HepG2 (cell line): Measurements from ENCODE around the gene ELOVL2. TPM values are rescaled to one million over a fixed set of nuclear protein-coding genes. Genes with fewer than 3 reads are reported as not detected.

Experiments
- ATAC-seq: fragments of 200-7000 bp; cut with Tn5 transposase; 3 replicates; pipeline ENCODE4 v1.9.1; 2020; ENCODE audit warnings: mild to moderate bottlenecking, moderate library complexity
- BruUV-seq: library from RNA; stranded (reverse); fragments of 400-500 nt; replicated peaks from 2 replicates; lab custom pipeline; 2021; lab: Mats Ljungman, UMichigan
- CTCF ChIA-PET: fragments of 300-600 bp; formaldehyde crosslinking; extraction: SDS; loops from one replicate; lab custom pipeline; 2021; ENCODE audit warnings: low total read pairs, inconsistent platforms, low intra/inter-chr PET ratio; lab: Yijun Ruan, JAX
- POLR2A ChIA-PET: fragments of 350-600 bp; sonication (Branson Sonifier 250); formaldehyde crosslinking; loops from one replicate; lab custom pipeline; 2020; ENCODE audit warnings: antibody characterized with exemption, inconsistent platforms; lab: Yijun Ruan, JAX
- DNase-seq: peaks from one replicate; pipeline ENCODE4 v3.0.0-alpha.2; 2015; ENCODE audit warnings: low spot score
- FAIRE-seq: peaks from 3 replicates; lab custom pipeline; 2011; peaks lifted over from hg19 to GRCh38; lab: Jason Lieb, UNC
- H2AFZ ChIP-seq: one replicate; pipeline ENCODE4 v1.6.1; 2011; ENCODE audit warnings: low read length, inconsistent platforms
- H3K27ac ChIP-seq: fragments of 300-600 bp; 3 replicates; pipeline ENCODE4 v1.8.0; 2011; ENCODE audit warnings: mixed run types, mild to moderate bottlenecking, mixed read lengths, low read length, inconsistent platforms; ENCODE audit not compliant: insufficient read depth; ENCODE audit errors: extremely low read length
- H3K27me3 ChIP-seq, 2 experiments: fragments of 200-600 bp in 1 of 2; 2 replicates in 1 of 2; 3 replicates in 1 of 2; pipeline versions ENCODE4 v1.6.0 to v1.8.0; 2011; ENCODE audit warnings: low read length in 2 of 2, mild to moderate bottlenecking in 2 of 2, moderate library complexity in 2 of 2, inconsistent platforms in 1 of 2; ENCODE audit not compliant: insufficient read depth in 2 of 2, control insufficient read depth in 1 of 2
- H3K36me3 ChIP-seq, 2 experiments: fragments of 200-600 bp in 1 of 2; replicated peaks in 1 of 2; 2 replicates in 1 of 2; 3 replicates in 1 of 2; pipeline versions ENCODE4 v1.5.1 to v1.8.0; 2011; ENCODE audit warnings: low read length in 2 of 2, inconsistent platforms in 1 of 2; ENCODE audit not compliant: insufficient read depth in 2 of 2, control insufficient read depth in 1 of 2
- H3K4me1 ChIP-seq: 2 replicates; pipeline ENCODE4 v1.5.1; 2012; ENCODE audit warnings: low read length, inconsistent platforms; ENCODE audit not compliant: insufficient read depth
- H3K4me2 ChIP-seq: 2 replicates; pipeline ENCODE4 v1.6.0; 2011; ENCODE audit warnings: low read depth, low read length, inconsistent platforms
- H3K4me3 ChIP-seq, 3 experiments: fragments of 200-600 bp in 1 of 3; sonication (generic), shearing (Covaris generic) in 1 of 3; replicated peaks in 1 of 3; 2 replicates each; pipeline ENCODE4 v1.5.1; 2011 to 2016; ENCODE audit warnings: low read length in 3 of 3, inconsistent platforms in 2 of 3, low read depth in 2 of 3, mild to moderate bottlenecking in 2 of 3, control low read depth in 1 of 3, mixed read lengths in 1 of 3; ENCODE audit not compliant: insufficient read depth in 1 of 3
- H3K79me2 ChIP-seq: one replicate; pipeline ENCODE4 v1.6.1; 2011; ENCODE audit warnings: low read length, inconsistent platforms; ENCODE audit not compliant: insufficient read depth
- H3K9ac ChIP-seq: 2 replicates; pipeline ENCODE4 v1.6.0; 2011; ENCODE audit warnings: mild to moderate bottlenecking, low read depth, low read length, inconsistent platforms; ENCODE audit not compliant: insufficient read depth
- H3K9me3 ChIP-seq: 2 replicates; pipeline ENCODE4 v1.5.1; 2012; ENCODE audit warnings: mild to moderate bottlenecking, low read length
- H4K20me1 ChIP-seq: 2 replicates; pipeline ENCODE4 v1.6.0; 2011; ENCODE audit warnings: inconsistent platforms, mild to moderate bottlenecking, low read length, moderate library complexity; ENCODE audit not compliant: insufficient read depth
- AKAP8 ChIP-seq: sonication (generic); formaldehyde crosslinking; IDR thresholded peaks from 2 replicates; pipeline ENCODE4 v1.5.1; 2020; ENCODE audit warnings: mild to moderate bottlenecking, missing genetic modification reagents
- ATF7 ChIP-seq, 2 experiments: fragments of 450-650 bp in 1 of 2; sonication (generic) in 1 of 2; formaldehyde crosslinking in 1 of 2; IDR thresholded peaks; 2 replicates each; pipeline versions ENCODE4 v1.4.0 to v1.6.1; 2016 to 2020; ENCODE audit warnings: antibody characterized with exemption in 1 of 2, mild to moderate bottlenecking in 1 of 2, missing genetic modification reagents in 1 of 2
- CBFB ChIP-seq: sonication (generic); formaldehyde crosslinking; IDR thresholded peaks from 2 replicates; pipeline ENCODE4 v1.4.0; 2020; ENCODE audit warnings: missing genetic modification reagents
- EHMT2 ChIP-seq: fragments of 200-600 bp; sonication (generic); IDR thresholded peaks from 2 replicates; pipeline ENCODE4 v1.7.0; 2017; ENCODE audit warnings: antibody characterized with exemption, low read depth, low read length, borderline replicate concordance
- FOSL2 ChIP-seq: sonication (generic); formaldehyde crosslinking; IDR thresholded peaks from 2 replicates; pipeline ENCODE4 v1.4.0; 2020; ENCODE audit warnings: missing genetic modification reagents
- HCFC1 ChIP-seq: fragments of 150-350 bp; IDR thresholded peaks from 2 replicates; pipeline ENCODE4 v1.6.1; 2014; ENCODE audit warnings: low read depth, low read length
- MLLT10 ChIP-seq: sonication (generic); formaldehyde crosslinking; IDR thresholded peaks from 2 replicates; pipeline ENCODE4 v1.4.0; 2020; ENCODE audit warnings: missing genetic modification reagents
- NFIC ChIP-seq: IDR thresholded peaks from 2 replicates; pipeline ENCODE4 v1.6.1; 2012; ENCODE audit warnings: mild to moderate bottlenecking, low read length, inconsistent platforms
- NR2F6 ChIP-seq, 2 experiments: IDR thresholded peaks; 2 replicates each; pipeline ENCODE4 v1.6.1; 2016; ENCODE audit warnings: antibody characterized with exemption in 1 of 2, mild to moderate bottlenecking in 1 of 2
- PPARG ChIP-seq: conservative IDR thresholded peaks from 2 replicates; pipeline ENCODE4 v1.6.1; 2016; ENCODE audit warnings: missing biosample characterization, missing genetic modification reagents
- RCOR2 ChIP-seq: IDR thresholded peaks from 2 replicates; pipeline ENCODE4 v1.6.1; 2016; ENCODE audit warnings: missing biosample characterization, missing genetic modification reagents
- ZBTB3 ChIP-seq: sonication (generic); formaldehyde crosslinking; IDR thresholded peaks from 2 replicates; pipeline ENCODE4 v1.4.0; 2020; ENCODE audit warnings: low read depth, mild to moderate bottlenecking, moderate library complexity, missing genetic modification reagents, borderline replicate concordance
- ZBTB33 ChIP-seq: sonication (generic); formaldehyde crosslinking; IDR thresholded peaks from 2 replicates; pipeline ENCODE4 v1.4.0; 2020; ENCODE audit warnings: missing genetic modification reagents
- ZFP36L2 ChIP-seq: sonication (generic); formaldehyde crosslinking; IDR thresholded peaks from 2 replicates; pipeline ENCODE4 v1.4.0; 2020; ENCODE audit warnings: missing genetic modification reagents
- ZKSCAN8 ChIP-seq: IDR thresholded peaks from 2 replicates; pipeline ENCODE4 v1.6.1; 2016; ENCODE audit warnings: borderline replicate concordance, missing genetic modification reagents, missing compliant biosample characterization
- ZNF3 ChIP-seq: IDR thresholded peaks from 2 replicates; pipeline ENCODE4 v1.7.0; 2017; ENCODE audit warnings: inconsistent platforms
- ZNF598 ChIP-seq: sonication (generic); formaldehyde crosslinking; IDR thresholded peaks from 2 replicates; pipeline ENCODE4 v1.5.1; 2020; ENCODE audit warnings: mild to moderate bottlenecking, missing genetic modification reagents, borderline replicate concordance
- ZNF850 ChIP-seq: sonication (generic); formaldehyde crosslinking; conservative IDR thresholded peaks from 2 replicates; pipeline ENCODE4 v1.9.0; 2021; ENCODE audit warnings: mild to moderate bottlenecking, missing genetic modification reagents
- ZNF883 ChIP-seq: sonication (generic); formaldehyde crosslinking; IDR thresholded peaks from 2 replicates; pipeline ENCODE4 v1.5.1; 2020; ENCODE audit warnings: mild to moderate bottlenecking, missing genetic modification reagents; ENCODE audit errors: not compliant biosample characterization
- WGBS: methylation state at CpG from one replicate; pipeline ENCODE4 v1.1.6; 2017; ENCODE audit warnings: low lambda C conversion rate; 5-methylcytosine and 5-hydroxymethylcytosine counted together
- in situ Hi-C: cut with HindIII; loops from 2 replicates; pipeline ENCODE4 v1.10.0; 2017; ENCODE audit warnings: low pct_unique_long_range_greater_than_20kb; ENCODE audit not compliant: extremely low pct_ligation_motif_present
- intact Hi-C: fragments of 100-400 bp; cut with micrococcal nuclease; formaldehyde crosslinking; loops from one replicate; pipeline ENCODE4 v1.10.0; 2022; ENCODE audit not compliant: unreplicated experiment
- polyA plus RNA-seq, 8 experiments: library from polyadenylated mRNA; depleted of rRNA in 3 of 8; stranded (reverse) in 7 of 8; unstranded in 1 of 8; fragments of >200 nt; fragmentation: Illumina TruSeq in 4 of 8; extraction: Trizol in 4 of 8; gene quantifications; 2 replicates each; pipeline versions ENCODE4 v1.2.1 to v1.2.3, GENCODE V29; 2011 to 2016; ENCODE audit warnings: low read depth in 4 of 8, missing spikeins in 1 of 8, mixed read lengths in 1 of 8; ENCODE audit not compliant: insufficient read depth in 1 of 8
- total RNA-seq, 5 experiments: library from RNA; depleted of rRNA; stranded (reverse); fragments of >200 nt; fragmentation: Illumina TruSeq; extraction: Trizol; gene quantifications; 2 replicates each; pipeline ENCODE4 v1.2.3, GENCODE V29; 2016; ENCODE audit warnings: low read depth in 1 of 5

ELOVL2 gene
- total and polyA plus RNA-seq, 2 of the 13 experiments (the other 11 are each of a cell fraction or from before 2014, with no cell fraction given): 43.6 to 65.4 TPM

- no peak for TF ChIP-seq ZBTB3 (CRISPR knock-in tag)
Observed at GRCh38 chr6:11023032-11023431, 21.1 kb downstream of the ELOVL2 start (continued).

- no peak for FAIRE-seq
- CTCF ChIA-PET: no interaction called here
Observed at GRCh38 chr6:11021714-11022113, 22.4 kb downstream of the ELOVL2 start.

More at GRCh38 chr6:11021714-11022113, 22.4 kb downstream of the ELOVL2 start:
- BruUV-seq: no TSS peak
- peaks cover 54% of the 10 kb centered on the region for H3K4me1 ChIP-seq
- H3K4me3 ChIP-seq: no peak overlapping the region
- in situ Hi-C loops: no loop called here
- intact Hi-C loops: no loop called here
- no peak overlapping the region for H3K4me2 ChIP-seq
- 92% methylated on average over 7 of the region's 7 CpGs for WGBS
- POLR2A ChIA-PET: interaction anchor here (3.3 kb wide), 1 partner anchor 9 kb away, joined by 20 read pairs; no protein-coding TSS in a partner anchor
- no peak for DNase-seq
- H2AFZ ChIP-seq: no peak overlapping the region
- H3K27me3 ChIP-seq: no peaks in the 10 kb centered on the region
- no peak for TF ChIP-seq ZNF3 (CRISPR knock-in tag)
- TF ChIP-seq ZNF850 (CRISPR knock-in tag): no peak
- no peak for TF ChIP-seq RCOR2 (CRISPR knock-in tag)
- no peak for TF ChIP-seq ZKSCAN8 (CRISPR knock-in tag)
- no peak for TF ChIP-seq HCFC1
- TF ChIP-seq EHMT2: no peak
- TF ChIP-seq CBFB: no peak
- no peak for TF ChIP-seq MLLT10 (CRISPR knock-in tag)
- TF ChIP-seq NFIC: no peak
- no peak for TF ChIP-seq ZFP36L2 (CRISPR knock-in tag)
- no peak for TF ChIP-seq AKAP8 (CRISPR knock-in tag)
- TF ChIP-seq ATF7 (IDR thresholded peaks at IDR 0.05): no peak
- no peak for TF ChIP-seq ATF7 (CRISPR knock-in tag; IDR thresholded peaks at IDR 0.05)
- no peak for TF ChIP-seq ZNF883 (CRISPR knock-in tag)
- no peak for TF ChIP-seq ZNF598 (CRISPR knock-in tag)
- TF ChIP-seq FOSL2 (CRISPR knock-in tag): no peak
- no peak for TF ChIP-seq ZBTB33 (CRISPR knock-in tag)
- TF ChIP-seq PPARG (CRISPR knock-in tag): no peak
- no peak for TF ChIP-seq NR2F6 (IDR thresholded peaks at IDR 0.05)
- TF ChIP-seq NR2F6 (CRISPR knock-in tag; IDR thresholded peaks at IDR 0.05): no peak
- ATAC-seq: no peak; the same call in 1 of the 3 replicates
- H4K20me1 ChIP-seq: no peaks in the 10 kb centered on the region
- H3K9me3 ChIP-seq: no peaks in the 10 kb centered on the region
- H3K36me3 ChIP-seq: peaks cover 2 to 6% of the 10 kb centered on the region in 2 experiments; a peak in 2 of 5 replicates
- H3K27ac ChIP-seq: no peak overlapping the region
- no peak overlapping the region for H3K9ac ChIP-seq
- peaks cover 70% of the 10 kb centered on the region for H3K79me2 ChIP-seq
